Stimulated activated CD8-positive, alpha-beta memory T cell treated with anti-CD3 and anti-CD28 coated beads, Interleukin-4, amount 100 ng/mL, for 1 hour (primary cell): ENCODE data around the gene CFAP99.

ENCODE experiments used
- DNase-seq, 2 donors: peaks; one replicate each; pipeline ENCODE4 v3.0.0-alpha.2; 2020; ENCODE audit warnings: low read depth in 2 of 2, low spot score in 1 of 2

Gene CFAP99

GRCh38 chr4:2390784-2391421 lies 27.9 kb upstream of the CFAP99 start:
- DNase-seq = no peak

GRCh38 chr4:2393353-2394270 lies 25.1 kb upstream of the CFAP99 start:
- no peak for DNase-seq

- no peak for DNase-seq
Observed at GRCh38 chr4:2394528-2394927, 24.2 kb upstream of the CFAP99 start.

- no peak for DNase-seq
Observed at GRCh38 chr4:2395038-2395437, 23.7 kb upstream of the CFAP99 start.

- no peak for DNase-seq
Observed at GRCh38 chr4:2395584-2395983, 23.2 kb upstream of the CFAP99 start.

GRCh38 chr4:2396781-2397368 lies 21.9 kb upstream of the CFAP99 start:
- no peak for DNase-seq

- DNase-seq = no peak
Observed at GRCh38 chr4:2397596-2398379, 21.0 kb upstream of the CFAP99 start.

GRCh38 chr4:2399216-2399615 lies 19.5 kb upstream of the CFAP99 start:
- DNase-seq = no peak

GRCh38 chr4:2399631-2400190 lies 19.0 kb upstream of the CFAP99 start:
- DNase-seq = no peak

GRCh38 chr4:2400841-2401609 lies 17.7 kb upstream of the CFAP99 start:
- DNase-seq = no peak

- no peak for DNase-seq
Observed at GRCh38 chr4:2401610-2401983, 17.2 kb upstream of the CFAP99 start.

GRCh38 chr4:2402048-2402842 lies 16.5 kb upstream of the CFAP99 start:
- no peak for DNase-seq

GRCh38 chr4:2402941-2403340 lies 15.8 kb upstream of the CFAP99 start:
- no peak for DNase-seq

GRCh38 chr4:2406406-2406805 lies 12.3 kb upstream of the CFAP99 start:
- no peak for DNase-seq

- no peak for DNase-seq
Observed at GRCh38 chr4:2406920-2407319, 11.8 kb upstream of the CFAP99 start.

- no peak for DNase-seq
Observed at GRCh38 chr4:2407991-2408342, 10.8 kb upstream of the CFAP99 start.

- DNase-seq = no peak
Observed at GRCh38 chr4:2408401-2408958, 10.3 kb upstream of the CFAP99 start.

- no peak for DNase-seq
Observed at GRCh38 chr4:2408976-2409375, 9.8 kb upstream of the CFAP99 start.

GRCh38 chr4:2409381-2409783 lies 9.4 kb upstream of the CFAP99 start:
- DNase-seq = no peak
